GM23338 (cell line): Measurements from ENCODE around the gene NR4A1. TPM values are rescaled to one million over a fixed set of nuclear protein-coding genes. Genes with fewer than 3 reads are reported as not detected.

Experiments used
- ATAC-seq: fragments of 200-7000 bp; cut with Tn5 transposase; 3 replicates; pipeline ENCODE4 v1.9.1; 2020
- DNase-seq: peaks from one replicate; pipeline ENCODE4 v3.0.0-alpha.2; 2015; ENCODE audit warnings: low spot score
- H2AFZ ChIP-seq: fragments of 200-600 bp; sonication (generic); 2 replicates; pipeline ENCODE4 v1.8.0; 2016; ENCODE audit warnings: antibody characterized with exemption, mild to moderate bottlenecking, moderate library complexity
- H3F3A ChIP-seq: fragments of 200-600 bp; sonication (generic); replicated peaks from 2 replicates; pipeline ENCODE4 v1.8.0; 2017; ENCODE audit warnings: antibody characterized with exemption, mixed run types, low read depth
- H3K27ac ChIP-seq: fragments of 200-600 bp; sonication (generic); 2 replicates; pipeline ENCODE4 v1.6.1; 2016; ENCODE audit warnings: low read depth
- H3K27me3 ChIP-seq: fragments of 200-600 bp; sonication (generic); 2 replicates; pipeline ENCODE4 v1.8.0; 2016; ENCODE audit warnings: mild to moderate bottlenecking, mixed run types, moderate library complexity; ENCODE audit not compliant: insufficient read depth
- H3K36me3 ChIP-seq: fragments of 200-600 bp; sonication (generic); 2 replicates; pipeline ENCODE4 v1.8.0; 2016; ENCODE audit warnings: mild to moderate bottlenecking; ENCODE audit not compliant: insufficient read depth
- H3K4me1 ChIP-seq: fragments of 200-600 bp; sonication (generic); 2 replicates; pipeline ENCODE4 v1.8.0; 2016; ENCODE audit warnings: mild to moderate bottlenecking, moderate library complexity; ENCODE audit not compliant: insufficient read depth
- H3K4me2 ChIP-seq: fragments of 200-600 bp; sonication (generic); 2 replicates; pipeline ENCODE4 v1.7.1; 2017; ENCODE audit warnings: mixed run types
- H3K4me3 ChIP-seq: fragments of 200-600 bp; sonication (generic); 2 replicates; pipeline ENCODE4 v1.6.1; 2016; ENCODE audit warnings: mixed run types
- H3K79me2 ChIP-seq: fragments of 200-600 bp; sonication (generic); replicated peaks from 2 replicates; pipeline ENCODE4 v1.8.0; 2017; ENCODE audit warnings: mild to moderate bottlenecking; ENCODE audit not compliant: insufficient read depth
- H3K9me2 ChIP-seq: fragments of 200-600 bp; sonication (generic); 2 replicates; pipeline ENCODE4 v1.8.0; 2017; ENCODE audit not compliant: insufficient read depth
- H4K20me1 ChIP-seq: fragments of 200-600 bp; sonication (generic); replicated peaks from 2 replicates; pipeline ENCODE4 v1.8.0; 2017; ENCODE audit warnings: mild to moderate bottlenecking; ENCODE audit not compliant: insufficient read depth
- H3K27ac Mint-ChIP-seq: 2 replicates; pipeline ENCODE4 v1.8.0; 2020; ENCODE audit warnings: inconsistent platforms, mild to moderate bottlenecking, moderate library complexity, mixed read lengths
- H3K27me3 Mint-ChIP-seq: 3 replicates; pipeline ENCODE4 v1.8.0; 2022; ENCODE audit warnings: low read depth, mild to moderate bottlenecking, moderate library complexity, mixed read lengths, inconsistent platforms; ENCODE audit not compliant: insufficient read depth, poor library complexity
- H3K36me3 Mint-ChIP-seq: 3 replicates; pipeline ENCODE4 v1.8.0; 2021; ENCODE audit warnings: low read depth, mild to moderate bottlenecking, inconsistent platforms, moderate library complexity, mixed read lengths
- H3K4me1 Mint-ChIP-seq: 3 replicates; pipeline ENCODE4 v1.8.0; 2020; ENCODE audit warnings: mild to moderate bottlenecking, inconsistent platforms, mixed read lengths
- H3K4me3 Mint-ChIP-seq: 3 replicates; pipeline ENCODE4 v1.8.0; 2021; ENCODE audit warnings: moderate library complexity, mild to moderate bottlenecking, inconsistent platforms, mixed read lengths
- H3K9me3 Mint-ChIP-seq: 3 replicates; pipeline ENCODE4 v1.8.0; 2020; ENCODE audit warnings: moderate library complexity, mild to moderate bottlenecking, inconsistent platforms, mixed read lengths
- CREB1 ChIP-seq: fragments of 250-450 bp; sonication (Bioruptor Pico); IDR thresholded peaks from 2 replicates; pipeline ENCODE4 v1.5.0; 2020; ENCODE audit warnings: low read depth, mild to moderate bottlenecking, moderate library complexity
- EZH2 ChIP-seq: fragments of 200-600 bp; sonication (generic); IDR thresholded peaks from one replicate; pipeline ENCODE4 v1.8.0; 2017; ENCODE audit warnings: antibody characterized with exemption, mild to moderate bottlenecking, low read depth; ENCODE audit not compliant: unreplicated experiment
- JUNB ChIP-seq: IDR thresholded peaks from one replicate; pipeline ENCODE4 v1.6.1; 2016; ENCODE audit warnings: antibody characterized with exemption; ENCODE audit not compliant: unreplicated experiment
- NANOG ChIP-seq: IDR thresholded peaks from 2 replicates; pipeline ENCODE4 v1.6.1; 2016; ENCODE audit warnings: antibody characterized with exemption, borderline replicate concordance
- POLR2AphosphoS5 ChIP-seq: IDR thresholded peaks from 2 replicates; pipeline ENCODE4 v1.6.1; 2016; ENCODE audit warnings: antibody characterized with exemption, low read depth
- STAT1 ChIP-seq: IDR thresholded peaks from one replicate; pipeline ENCODE4 v1.6.1; 2016; ENCODE audit warnings: antibody characterized with exemption; ENCODE audit not compliant: unreplicated experiment
- ZNF114 ChIP-seq: fragments of 250-450 bp; sonication (Bioruptor Pico); IDR thresholded peaks from 2 replicates; pipeline ENCODE4 v1.5.0; 2020; ENCODE audit warnings: mild to moderate bottlenecking, moderate library complexity
- ZNF331 ChIP-seq: fragments of 250-450 bp; sonication (Bioruptor Pico); IDR thresholded peaks from 2 replicates; pipeline ENCODE4 v1.5.0; 2020; ENCODE audit warnings: low read depth, mild to moderate bottlenecking, moderate library complexity
- polyA plus RNA-seq: library from polyadenylated mRNA; unstranded; fragments of >200 nt; fragmentation: Nextera tagmentation; extraction: Ambion mirVana; gene quantifications from 2 replicates; pipeline ENCODE4 v1.2.1, GENCODE V29; 2016
- total RNA-seq: library from RNA; depleted of rRNA; stranded (reverse); fragments of >200 nt; shearing (Covaris generic); gene quantifications from 2 replicates; pipeline ENCODE4 v1.2.3, GENCODE V29; 2014
- TF ChIP-seq, protein P1 (sequence below): IDR thresholded peaks from one replicate; pipeline ENCODE4 v1.6.1; 2018; ENCODE audit warnings: antibody characterized with exemption; ENCODE audit not compliant: unreplicated experiment
- TF ChIP-seq, protein P2 (sequence below): fragments of 250-450 bp; sonication (Bioruptor Pico); IDR thresholded peaks from 2 replicates; pipeline ENCODE4 v1.5.0; 2020; ENCODE audit warnings: mild to moderate bottlenecking, moderate library complexity
- TF ChIP-seq, protein P3 (sequence below), 2 experiments: fragments of 200-600 bp in 1 of 2; sonication (generic) in 1 of 2; conservative IDR thresholded peaks; 2 replicates each; pipeline versions ENCODE4 v1.5.1 to v1.6.1; 2016 to 2017; ENCODE audit warnings: antibody characterized with exemption in 2 of 2, low read depth in 2 of 2, mild to moderate bottlenecking in 2 of 2, moderate library complexity in 1 of 2
- TF ChIP-seq, protein P4 (sequence below): IDR thresholded peaks from 2 replicates; pipeline ENCODE4 v1.6.1; 2016; ENCODE audit warnings: antibody characterized with exemption

NR4A1 gene
- total and polyA plus RNA-seq, 2 experiments from 2014 or later = 7.5 to 19.1 TPM

DNA sequence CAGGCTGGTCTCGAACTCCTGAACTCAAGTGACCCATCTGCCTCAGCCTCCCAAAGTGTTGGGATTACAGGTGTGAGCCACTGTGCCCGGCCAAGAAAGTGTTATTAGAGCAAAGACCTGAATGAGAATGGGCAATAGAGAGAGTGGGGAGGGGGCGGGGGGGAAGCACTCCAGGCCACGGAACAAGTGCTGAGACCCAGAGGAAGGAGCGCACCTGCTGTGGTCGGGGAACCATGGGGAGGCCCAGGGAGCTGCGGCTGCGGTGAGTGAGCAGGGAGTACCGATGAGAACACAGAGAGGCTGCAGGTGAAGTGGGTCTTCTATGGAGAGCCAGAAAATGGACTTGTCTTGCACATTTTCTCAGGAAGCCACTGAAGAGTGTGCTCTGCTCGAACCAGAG, 39.0 kb downstream of the NR4A1 start:
- Histone ChIP-seq H3K4me2 (no peak overlapping the region), H3K27ac (no peak overlapping the region), H3K27me3 (no peaks in the 10 kb centered on the region), H3K36me3 (no peaks in the 10 kb centered on the region), H2AFZ (no peak overlapping the region), H3K9me2 (no peaks in the 10 kb centered on the region), H3K4me1 (peaks cover 12% of the 10 kb centered on the region; the same call in 1 of the 2 replicates), H3K79me2 (no peaks in the 10 kb centered on the region), H3F3A (no peaks in the 10 kb centered on the region), H3K4me3 (no peak overlapping the region), H4K20me1 (no peaks in the 10 kb centered on the region)
- DNase-seq = no peak
- TF ChIP-seq JUNB (no peak), NANOG (no peak), ZNF114 (CRISPR knock-in tag) (no peak), POLR2AphosphoS5 (no peak), CREB1 (CRISPR knock-in tag) (no peak), ZNF331 (CRISPR knock-in tag) (no peak), EZH2 (no peak), STAT1 (no peak)
- TF ChIP-seq, protein P1, sequence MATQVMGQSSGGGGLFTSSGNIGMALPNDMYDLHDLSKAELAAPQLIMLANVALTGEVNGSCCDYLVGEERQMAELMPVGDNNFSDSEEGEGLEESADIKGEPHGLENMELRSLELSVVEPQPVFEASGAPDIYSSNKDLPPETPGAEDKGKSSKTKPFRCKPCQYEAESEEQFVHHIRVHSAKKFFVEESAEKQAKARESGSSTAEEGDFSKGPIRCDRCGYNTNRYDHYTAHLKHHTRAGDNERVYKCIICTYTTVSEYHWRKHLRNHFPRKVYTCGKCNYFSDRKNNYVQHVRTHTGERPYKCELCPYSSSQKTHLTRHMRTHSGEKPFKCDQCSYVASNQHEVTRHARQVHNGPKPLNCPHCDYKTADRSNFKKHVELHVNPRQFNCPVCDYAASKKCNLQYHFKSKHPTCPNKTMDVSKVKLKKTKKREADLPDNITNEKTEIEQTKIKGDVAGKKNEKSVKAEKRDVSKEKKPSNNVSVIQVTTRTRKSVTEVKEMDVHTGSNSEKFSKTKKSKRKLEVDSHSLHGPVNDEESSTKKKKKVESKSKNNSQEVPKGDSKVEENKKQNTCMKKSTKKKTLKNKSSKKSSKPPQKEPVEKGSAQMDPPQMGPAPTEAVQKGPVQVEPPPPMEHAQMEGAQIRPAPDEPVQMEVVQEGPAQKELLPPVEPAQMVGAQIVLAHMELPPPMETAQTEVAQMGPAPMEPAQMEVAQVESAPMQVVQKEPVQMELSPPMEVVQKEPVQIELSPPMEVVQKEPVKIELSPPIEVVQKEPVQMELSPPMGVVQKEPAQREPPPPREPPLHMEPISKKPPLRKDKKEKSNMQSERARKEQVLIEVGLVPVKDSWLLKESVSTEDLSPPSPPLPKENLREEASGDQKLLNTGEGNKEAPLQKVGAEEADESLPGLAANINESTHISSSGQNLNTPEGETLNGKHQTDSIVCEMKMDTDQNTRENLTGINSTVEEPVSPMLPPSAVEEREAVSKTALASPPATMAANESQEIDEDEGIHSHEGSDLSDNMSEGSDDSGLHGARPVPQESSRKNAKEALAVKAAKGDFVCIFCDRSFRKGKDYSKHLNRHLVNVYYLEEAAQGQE = no peak
- TF ChIP-seq, protein P2, sequence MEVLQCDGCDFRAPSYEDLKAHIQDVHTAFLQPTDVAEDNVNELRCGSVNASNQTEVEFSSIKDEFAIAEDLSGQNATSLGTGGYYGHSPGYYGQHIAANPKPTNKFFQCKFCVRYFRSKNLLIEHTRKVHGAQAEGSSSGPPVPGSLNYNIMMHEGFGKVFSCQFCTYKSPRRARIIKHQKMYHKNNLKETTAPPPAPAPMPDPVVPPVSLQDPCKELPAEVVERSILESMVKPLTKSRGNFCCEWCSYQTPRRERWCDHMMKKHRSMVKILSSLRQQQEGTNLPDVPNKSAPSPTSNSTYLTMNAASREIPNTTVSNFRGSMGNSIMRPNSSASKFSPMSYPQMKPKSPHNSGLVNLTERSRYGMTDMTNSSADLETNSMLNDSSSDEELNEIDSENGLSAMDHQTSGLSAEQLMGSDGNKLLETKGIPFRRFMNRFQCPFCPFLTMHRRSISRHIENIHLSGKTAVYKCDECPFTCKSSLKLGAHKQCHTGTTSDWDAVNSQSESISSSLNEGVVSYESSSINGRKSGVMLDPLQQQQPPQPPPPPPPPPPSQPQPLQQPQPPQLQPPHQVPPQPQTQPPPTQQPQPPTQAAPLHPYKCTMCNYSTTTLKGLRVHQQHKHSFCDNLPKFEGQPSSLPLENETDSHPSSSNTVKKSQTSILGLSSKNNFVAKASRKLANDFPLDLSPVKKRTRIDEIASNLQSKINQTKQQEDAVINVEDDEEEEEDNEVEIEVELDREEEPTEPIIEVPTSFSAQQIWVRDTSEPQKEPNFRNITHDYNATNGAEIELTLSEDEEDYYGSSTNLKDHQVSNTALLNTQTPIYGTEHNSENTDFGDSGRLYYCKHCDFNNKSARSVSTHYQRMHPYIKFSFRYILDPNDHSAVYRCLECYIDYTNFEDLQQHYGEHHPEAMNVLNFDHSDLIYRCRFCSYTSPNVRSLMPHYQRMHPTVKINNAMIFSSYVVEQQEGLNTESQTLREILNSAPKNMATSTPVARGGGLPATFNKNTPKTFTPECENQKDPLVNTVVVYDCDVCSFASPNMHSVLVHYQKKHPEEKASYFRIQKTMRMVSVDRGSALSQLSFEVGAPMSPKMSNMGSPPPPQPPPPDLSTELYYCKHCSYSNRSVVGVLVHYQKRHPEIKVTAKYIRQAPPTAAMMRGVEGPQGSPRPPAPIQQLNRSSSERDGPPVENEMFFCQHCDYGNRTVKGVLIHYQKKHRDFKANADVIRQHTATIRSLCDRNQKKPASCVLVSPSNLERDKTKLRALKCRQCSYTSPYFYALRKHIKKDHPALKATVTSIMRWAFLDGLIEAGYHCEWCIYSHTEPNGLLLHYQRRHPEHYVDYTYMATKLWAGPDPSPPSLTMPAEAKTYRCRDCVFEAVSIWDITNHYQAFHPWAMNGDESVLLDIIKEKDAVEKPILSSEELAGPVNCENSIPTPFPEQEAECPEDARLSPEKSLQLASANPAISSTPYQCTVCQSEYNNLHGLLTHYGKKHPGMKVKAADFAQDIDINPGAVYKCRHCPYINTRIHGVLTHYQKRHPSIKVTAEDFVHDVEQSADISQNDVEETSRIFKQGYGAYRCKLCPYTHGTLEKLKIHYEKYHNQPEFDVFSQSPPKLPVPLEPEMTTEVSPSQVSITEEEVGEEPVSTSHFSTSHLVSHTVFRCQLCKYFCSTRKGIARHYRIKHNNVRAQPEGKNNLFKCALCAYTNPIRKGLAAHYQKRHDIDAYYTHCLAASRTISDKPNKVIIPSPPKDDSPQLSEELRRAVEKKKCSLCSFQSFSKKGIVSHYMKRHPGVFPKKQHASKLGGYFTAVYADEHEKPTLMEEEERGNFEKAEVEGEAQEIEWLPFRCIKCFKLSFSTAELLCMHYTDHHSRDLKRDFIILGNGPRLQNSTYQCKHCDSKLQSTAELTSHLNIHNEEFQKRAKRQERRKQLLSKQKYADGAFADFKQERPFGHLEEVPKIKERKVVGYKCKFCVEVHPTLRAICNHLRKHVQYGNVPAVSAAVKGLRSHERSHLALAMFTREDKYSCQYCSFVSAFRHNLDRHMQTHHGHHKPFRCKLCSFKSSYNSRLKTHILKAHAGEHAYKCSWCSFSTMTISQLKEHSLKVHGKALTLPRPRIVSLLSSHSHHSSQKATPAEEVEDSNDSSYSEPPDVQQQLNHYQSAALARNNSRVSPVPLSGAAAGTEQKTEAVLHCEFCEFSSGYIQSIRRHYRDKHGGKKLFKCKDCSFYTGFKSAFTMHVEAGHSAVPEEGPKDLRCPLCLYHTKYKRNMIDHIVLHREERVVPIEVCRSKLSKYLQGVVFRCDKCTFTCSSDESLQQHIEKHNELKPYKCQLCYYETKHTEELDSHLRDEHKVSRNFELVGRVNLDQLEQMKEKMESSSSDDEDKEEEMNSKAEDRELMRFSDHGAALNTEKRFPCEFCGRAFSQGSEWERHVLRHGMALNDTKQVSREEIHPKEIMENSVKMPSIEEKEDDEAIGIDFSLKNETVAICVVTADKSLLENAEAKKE = no peak
- TF ChIP-seq, protein P3, sequence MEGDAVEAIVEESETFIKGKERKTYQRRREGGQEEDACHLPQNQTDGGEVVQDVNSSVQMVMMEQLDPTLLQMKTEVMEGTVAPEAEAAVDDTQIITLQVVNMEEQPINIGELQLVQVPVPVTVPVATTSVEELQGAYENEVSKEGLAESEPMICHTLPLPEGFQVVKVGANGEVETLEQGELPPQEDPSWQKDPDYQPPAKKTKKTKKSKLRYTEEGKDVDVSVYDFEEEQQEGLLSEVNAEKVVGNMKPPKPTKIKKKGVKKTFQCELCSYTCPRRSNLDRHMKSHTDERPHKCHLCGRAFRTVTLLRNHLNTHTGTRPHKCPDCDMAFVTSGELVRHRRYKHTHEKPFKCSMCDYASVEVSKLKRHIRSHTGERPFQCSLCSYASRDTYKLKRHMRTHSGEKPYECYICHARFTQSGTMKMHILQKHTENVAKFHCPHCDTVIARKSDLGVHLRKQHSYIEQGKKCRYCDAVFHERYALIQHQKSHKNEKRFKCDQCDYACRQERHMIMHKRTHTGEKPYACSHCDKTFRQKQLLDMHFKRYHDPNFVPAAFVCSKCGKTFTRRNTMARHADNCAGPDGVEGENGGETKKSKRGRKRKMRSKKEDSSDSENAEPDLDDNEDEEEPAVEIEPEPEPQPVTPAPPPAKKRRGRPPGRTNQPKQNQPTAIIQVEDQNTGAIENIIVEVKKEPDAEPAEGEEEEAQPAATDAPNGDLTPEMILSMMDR (conservative IDR thresholded peaks at IDR 0.05; ENCODE audit: low read depth in 2 of 2) = no peak
- TF ChIP-seq, protein P4, sequence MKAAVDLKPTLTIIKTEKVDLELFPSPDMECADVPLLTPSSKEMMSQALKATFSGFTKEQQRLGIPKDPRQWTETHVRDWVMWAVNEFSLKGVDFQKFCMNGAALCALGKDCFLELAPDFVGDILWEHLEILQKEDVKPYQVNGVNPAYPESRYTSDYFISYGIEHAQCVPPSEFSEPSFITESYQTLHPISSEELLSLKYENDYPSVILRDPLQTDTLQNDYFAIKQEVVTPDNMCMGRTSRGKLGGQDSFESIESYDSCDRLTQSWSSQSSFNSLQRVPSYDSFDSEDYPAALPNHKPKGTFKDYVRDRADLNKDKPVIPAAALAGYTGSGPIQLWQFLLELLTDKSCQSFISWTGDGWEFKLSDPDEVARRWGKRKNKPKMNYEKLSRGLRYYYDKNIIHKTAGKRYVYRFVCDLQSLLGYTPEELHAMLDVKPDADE = no peak
- Mint-ChIP-seq H3K4me1 (peaks cover 13% of the 10 kb centered on the region), H3K27ac (no peak overlapping the region), H3K4me3 (no peak overlapping the region), H3K27me3 (peaks cover 6% of the 10 kb centered on the region), H3K36me3 (no peaks in the 10 kb centered on the region; the same call in 2 of the 3 replicates), H3K9me3 (no peaks in the 10 kb centered on the region)
- no peak for ATAC-seq
